NCI-H2196 treated with DMSO at 0.1 percent for 48 hours (cell line): Measurements from ENCODE around the gene PBX3.
"Not testable (repeated sequence)": the region's sequence is repeated elsewhere in the genome, so short reads cannot be mapped to it uniquely, and the experiment has no call there.

Experiments used
- DNase-seq: peaks from one replicate; lab custom pipeline; 2025; ENCODE audit not compliant: unreplicated experiment; lab: John Stamatoyannopoulos, UW

The PBX3 gene

DNA sequence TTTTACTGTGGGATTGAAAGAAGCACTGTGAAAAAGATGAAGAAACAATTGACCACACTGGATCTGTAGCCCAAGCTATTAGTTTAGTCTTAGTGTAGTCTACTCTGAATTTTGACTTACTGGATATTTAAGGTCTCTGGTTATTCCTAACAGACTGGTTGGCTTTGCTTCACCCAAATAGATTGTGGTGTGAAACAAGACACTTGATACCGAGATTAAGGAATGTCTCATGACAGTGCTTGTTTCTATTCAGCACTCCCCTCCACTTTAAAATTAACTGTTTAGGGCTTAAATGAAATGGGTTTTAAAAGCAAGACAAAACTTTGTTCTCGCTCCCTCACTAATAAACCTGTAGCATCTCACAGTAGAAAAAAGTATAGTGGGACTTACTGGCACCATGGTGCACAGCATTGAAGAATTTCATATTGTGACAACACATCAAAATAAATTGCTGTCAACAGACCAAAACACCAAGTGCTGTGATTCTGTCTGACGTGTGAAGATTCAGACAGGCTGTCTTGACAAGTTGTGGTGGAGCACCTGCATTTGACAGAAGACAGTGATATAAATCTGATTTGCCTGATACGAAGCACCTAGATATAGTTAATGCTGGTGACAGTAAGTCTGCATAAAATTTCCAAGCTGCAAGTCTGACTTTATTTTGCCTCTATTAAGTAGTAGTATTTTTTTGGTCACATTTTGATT is 73.1 kb downstream of the PBX3 start:
- no peak for DNase-seq

GRCh38 chr9:125821078-125821477 is 73.9 kb downstream of the PBX3 start:
- no peak for DNase-seq

DNA sequence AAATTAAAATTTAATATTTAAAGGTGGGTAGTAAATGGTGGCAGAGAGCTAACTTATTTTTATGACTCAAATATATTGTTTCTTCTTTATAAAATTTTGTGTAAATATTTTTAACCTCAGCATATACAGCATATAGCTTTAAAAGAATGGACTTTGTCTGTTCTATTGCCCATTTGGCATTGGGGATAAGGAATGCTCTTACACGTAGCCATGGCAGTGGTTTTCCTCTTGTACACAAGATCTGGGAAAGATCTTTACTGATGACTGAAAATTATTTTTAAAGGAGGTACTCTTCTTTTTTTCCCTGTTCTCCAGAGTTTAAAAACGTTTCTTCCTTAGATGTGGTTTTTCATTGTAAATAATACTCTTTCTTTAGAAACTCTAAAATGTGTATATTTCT is 75.0 kb downstream of the PBX3 start:
- no peak for DNase-seq

GRCh38 chr9:125822902-125823301 is 75.7 kb downstream of the PBX3 start:
- no peak for DNase-seq

DNA sequence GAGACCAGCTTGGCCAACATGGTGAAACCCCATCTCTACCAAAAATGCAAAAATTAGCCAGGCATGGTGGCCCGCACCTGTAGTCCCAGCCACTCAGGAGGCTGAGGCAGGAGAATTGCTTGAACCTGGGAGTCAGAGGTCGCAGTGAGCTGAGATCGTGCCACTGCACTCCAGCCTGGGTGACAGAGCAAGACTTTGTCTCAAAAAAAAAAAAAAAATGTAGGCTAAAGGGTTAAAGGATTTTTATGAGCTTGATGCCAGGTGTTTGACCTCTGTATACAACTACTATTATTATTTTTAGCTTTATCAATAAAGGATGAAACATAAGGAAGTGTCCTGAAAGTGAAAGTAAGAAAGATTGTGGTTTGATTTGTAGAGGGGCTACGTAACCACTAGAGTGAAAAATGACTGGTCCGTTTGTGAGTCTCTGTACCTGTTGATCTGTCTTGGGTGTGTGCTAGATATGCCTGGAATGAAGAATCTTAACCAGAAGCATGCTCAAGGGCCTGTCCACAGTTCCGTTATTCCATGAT is 76.8 kb downstream of the PBX3 start:
- DNase-seq, result not testable (repeated sequence)

GRCh38 chr9:125825762-125826161 is 78.6 kb downstream of the PBX3 start:
- no peak for DNase-seq

- DNase-seq, result no peak
Observed at GRCh38 chr9:125826850-125827249, 79.7 kb downstream of the PBX3 start.

DNA sequence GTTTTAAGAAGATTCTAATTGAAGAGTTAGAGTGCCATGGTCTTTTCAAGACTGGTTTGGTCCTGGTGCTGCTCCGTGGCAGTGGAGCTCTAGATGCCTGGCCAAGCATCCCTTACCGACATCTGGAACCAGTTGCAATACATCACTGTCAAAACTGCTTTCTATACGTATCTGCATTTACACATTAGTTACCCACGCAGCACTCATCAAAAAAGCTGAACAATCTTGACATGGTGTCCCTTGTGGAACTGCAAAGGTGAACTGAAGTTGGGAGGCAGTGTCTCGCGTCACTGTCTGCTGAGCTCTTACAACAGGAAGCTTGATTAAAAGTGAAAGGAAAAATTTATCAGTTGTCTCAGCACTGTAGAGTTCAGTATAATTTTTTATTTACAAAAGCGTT is 82.6 kb downstream of the PBX3 start:
- DNase-seq, result no peak

DNA sequence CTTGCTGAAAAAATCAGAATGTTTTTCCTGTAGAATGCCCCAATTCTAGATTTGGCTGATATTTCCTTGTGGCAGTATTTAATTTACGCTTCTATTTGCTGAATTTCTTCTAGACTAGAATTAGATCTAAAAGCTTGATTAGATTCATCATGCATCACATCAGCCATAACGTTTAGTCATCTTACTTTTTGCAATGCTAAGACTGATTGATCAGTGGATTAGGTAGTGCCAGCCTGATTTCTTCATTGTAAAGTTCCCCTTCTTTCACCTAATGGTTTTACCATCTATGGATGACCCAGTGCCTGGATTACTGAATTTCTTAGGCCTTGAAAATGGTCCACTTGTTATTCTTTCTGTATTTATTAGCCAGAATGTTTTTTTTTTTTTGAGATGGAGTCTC is 83.9 kb downstream of the PBX3 start:
- no peak for DNase-seq

- DNase-seq, result no peak
Observed at GRCh38 chr9:125831616-125832015, 84.4 kb downstream of the PBX3 start.

GRCh38 chr9:125835655-125836054 is 88.5 kb downstream of the PBX3 start:
- DNase-seq, result no peak

DNA sequence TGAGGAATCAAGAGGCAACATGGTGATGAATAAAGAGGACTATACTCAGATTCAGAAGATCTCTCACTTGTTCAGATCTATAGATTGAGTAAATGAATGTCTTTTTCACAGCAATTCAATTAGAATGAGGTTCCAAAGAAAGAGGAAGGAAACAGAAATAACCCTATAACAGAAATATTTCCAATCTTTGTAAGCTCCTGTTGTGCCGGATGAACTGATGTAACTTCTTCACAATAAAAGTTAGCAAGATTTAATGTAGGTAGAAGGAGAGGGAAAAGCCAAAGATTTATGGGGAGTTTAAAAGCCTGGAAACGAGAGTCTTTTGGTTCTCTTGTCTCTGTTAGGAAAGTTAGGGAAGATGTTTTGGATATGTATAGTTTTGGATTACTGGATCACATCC is 92.1 kb downstream of the PBX3 start:
- DNase-seq, result no peak

- no peak for DNase-seq
Observed at GRCh38 chr9:125841444-125841843, 94.3 kb downstream of the PBX3 start.

DNA sequence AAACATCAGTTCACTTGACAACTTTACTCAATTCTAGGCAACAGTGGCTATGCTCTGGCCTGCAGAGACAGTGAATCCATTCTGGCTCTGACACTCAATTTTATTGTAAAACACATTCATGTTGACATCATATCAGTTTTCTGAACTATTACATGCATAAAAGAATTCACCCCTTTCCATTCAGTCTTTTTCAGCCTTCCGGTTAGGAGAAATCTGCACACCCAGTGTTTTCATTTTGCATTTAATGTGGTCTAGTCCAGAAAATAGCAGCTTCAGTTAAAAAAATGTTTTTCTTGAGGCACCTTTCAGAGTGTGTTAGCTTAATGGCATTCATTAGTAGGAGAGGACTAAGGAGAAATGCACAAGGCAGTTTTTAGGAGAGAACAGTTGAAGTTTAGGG is 95.1 kb downstream of the PBX3 start:
- DNase-seq, result no peak

GRCh38 chr9:125843646-125844045 is 96.5 kb downstream of the PBX3 start:
- DNase-seq, result no peak

DNA sequence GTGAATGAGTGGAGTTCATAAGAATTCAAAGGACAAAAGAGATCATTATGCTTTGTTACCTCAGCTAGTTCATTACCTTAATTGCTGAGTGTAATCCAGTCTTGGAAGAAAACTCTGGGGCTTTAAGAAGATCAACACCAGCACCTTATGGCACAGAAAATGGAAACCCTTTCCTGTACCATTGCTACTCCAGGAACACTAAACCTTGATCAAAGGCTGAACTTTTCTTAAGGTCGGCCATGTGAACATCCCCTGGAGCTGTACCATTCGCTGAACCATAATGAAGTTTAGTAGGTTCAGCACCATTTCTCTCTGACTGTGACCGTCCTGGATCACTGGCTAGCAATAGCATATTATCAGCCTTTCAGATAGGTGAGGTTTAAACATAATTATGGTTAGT is 97.4 kb downstream of the PBX3 start:
- no peak for DNase-seq

- no peak for DNase-seq
Observed at GRCh38 chr9:125845271-125845808, 98.2 kb downstream of the PBX3 start.

DNA sequence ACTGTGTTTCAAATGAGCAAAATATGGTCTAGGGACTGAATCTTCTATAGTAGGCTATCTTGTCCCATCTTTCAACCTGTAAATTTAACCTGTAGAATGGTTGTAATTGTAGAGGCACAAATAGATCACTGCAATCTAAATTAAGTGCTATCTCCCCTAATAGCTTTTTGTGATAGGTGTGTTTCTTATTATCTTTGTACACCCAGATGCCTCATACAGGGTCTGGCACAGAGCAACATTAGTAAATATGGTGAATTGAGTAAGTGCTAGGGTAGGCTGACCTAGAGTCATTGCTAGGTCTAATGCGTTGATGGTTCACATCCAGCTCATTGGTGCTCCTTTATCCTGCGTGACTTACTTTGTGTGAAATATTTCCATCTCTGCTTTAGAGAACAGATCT is 100.6 kb downstream of the PBX3 start:
- DNase-seq, result no peak

DNA sequence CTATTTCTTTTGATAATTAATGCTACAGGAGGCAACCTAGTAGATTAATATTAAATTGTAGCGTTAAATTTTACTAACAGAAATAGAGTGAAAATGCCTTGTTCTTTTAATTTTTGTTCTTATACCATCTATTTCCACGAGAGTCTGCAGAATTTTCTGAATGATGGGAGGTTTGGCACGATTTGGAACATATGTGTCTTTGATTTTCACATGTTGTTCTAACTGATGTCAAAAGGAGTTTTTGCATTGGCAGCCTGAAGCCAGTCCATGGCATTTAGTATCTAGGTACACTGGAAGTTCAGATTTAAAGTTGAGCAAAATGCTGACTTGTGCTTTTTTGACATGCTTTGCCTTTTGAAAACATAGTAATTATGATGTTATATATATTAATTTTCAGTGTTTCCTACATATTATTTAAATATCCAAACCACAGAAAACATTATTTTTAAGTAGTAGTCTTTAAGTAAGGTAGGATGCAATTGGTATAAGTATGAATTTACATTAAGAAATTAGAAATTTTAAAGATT is 103.0 kb downstream of the PBX3 start:
- DNase-seq, result no peak

DNA sequence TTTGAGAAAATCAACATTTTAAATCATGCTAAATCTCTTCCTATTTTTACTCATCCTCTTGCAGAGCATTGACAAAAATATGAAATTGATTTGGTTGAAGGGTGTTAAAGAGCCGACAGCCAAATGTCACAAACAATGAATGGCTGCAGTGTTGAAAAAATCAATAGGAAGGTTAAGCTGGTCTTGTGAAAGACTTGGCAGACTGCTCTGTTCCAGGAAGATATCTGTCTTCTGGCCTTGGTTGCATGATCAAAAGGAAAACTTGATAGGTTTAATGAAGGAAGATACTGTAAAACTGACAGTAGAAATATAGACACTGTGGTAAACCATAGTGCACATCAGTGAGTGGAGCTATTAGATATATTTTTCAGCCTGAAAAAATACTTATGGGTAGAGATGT is 103.6 kb downstream of the PBX3 start:
- DNase-seq, result no peak

- DNase-seq, result no peak
Observed at GRCh38 chr9:125851979-125852378, 104.8 kb downstream of the PBX3 start.

DNA sequence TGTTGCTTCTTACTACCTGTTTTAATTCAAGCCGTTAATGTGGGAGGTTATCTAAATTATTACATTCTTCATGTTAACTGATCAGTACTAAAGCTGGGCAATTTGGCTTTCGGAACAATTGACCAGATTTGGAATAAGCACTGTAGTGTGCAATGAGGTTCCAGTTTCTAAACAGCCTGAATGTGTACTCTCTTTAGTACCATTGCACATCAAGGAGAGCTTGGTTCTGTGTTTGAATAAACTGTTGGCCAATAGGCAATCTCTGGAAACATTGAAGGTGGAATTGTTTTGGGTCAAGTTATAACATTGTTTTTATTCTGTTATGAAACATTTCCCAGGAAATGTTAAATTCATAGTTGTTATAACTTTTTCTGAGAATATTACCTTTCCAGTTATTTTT is 105.2 kb downstream of the PBX3 start:
- DNase-seq, result no peak
